ENCODE measurements around the gene EPHA2.

DNA sequence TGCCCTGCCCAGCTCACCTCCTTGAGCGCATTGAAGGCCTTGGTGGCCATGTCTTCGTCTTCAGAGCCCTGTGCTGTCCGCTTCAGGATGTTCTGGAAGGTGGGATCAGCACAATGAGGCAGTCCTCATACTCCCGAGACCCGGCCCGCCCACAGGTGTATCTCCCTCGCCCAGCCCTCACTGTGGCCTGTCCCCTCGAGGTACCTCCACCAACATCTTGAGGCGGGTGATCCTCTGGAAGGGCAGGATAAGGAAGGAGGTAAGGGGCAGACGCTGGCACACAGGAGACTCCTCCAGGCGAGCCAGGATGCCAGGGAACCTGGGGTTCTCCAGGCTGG is 49.4 kb upstream of the EPHA2 start:
- TF ChIP-seq OSR1 (CRISPR knock-in tag; IDR thresholded peaks at IDR 0.05) (no peak), ZNF70 (CRISPR knock-in tag; IDR thresholded peaks at IDR 0.05) (no peak), CSDC2 (CRISPR knock-in tag; IDR thresholded peaks at IDR 0.05) (no peak)
- TF ChIP-seq, protein P1, sequence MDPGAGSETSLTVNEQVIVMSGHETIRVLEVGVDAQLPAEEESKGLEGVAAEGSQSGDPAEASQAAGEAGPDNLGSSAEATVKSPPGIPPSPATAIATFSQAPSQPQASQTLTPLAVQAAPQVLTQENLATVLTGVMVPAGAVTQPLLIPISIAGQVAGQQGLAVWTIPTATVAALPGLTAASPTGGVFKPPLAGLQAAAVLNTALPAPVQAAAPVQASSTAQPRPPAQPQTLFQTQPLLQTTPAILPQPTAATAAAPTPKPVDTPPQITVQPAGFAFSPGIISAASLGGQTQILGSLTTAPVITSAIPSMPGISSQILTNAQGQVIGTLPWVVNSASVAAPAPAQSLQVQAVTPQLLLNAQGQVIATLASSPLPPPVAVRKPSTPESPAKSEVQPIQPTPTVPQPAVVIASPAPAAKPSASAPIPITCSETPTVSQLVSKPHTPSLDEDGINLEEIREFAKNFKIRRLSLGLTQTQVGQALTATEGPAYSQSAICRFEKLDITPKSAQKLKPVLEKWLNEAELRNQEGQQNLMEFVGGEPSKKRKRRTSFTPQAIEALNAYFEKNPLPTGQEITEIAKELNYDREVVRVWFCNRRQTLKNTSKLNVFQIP (CRISPR knock-in tag; IDR thresholded peaks at IDR 0.05; ENCODE audit: borderline replicate concordance, low read depth): no peak
- TF ChIP-seq, protein P2, sequence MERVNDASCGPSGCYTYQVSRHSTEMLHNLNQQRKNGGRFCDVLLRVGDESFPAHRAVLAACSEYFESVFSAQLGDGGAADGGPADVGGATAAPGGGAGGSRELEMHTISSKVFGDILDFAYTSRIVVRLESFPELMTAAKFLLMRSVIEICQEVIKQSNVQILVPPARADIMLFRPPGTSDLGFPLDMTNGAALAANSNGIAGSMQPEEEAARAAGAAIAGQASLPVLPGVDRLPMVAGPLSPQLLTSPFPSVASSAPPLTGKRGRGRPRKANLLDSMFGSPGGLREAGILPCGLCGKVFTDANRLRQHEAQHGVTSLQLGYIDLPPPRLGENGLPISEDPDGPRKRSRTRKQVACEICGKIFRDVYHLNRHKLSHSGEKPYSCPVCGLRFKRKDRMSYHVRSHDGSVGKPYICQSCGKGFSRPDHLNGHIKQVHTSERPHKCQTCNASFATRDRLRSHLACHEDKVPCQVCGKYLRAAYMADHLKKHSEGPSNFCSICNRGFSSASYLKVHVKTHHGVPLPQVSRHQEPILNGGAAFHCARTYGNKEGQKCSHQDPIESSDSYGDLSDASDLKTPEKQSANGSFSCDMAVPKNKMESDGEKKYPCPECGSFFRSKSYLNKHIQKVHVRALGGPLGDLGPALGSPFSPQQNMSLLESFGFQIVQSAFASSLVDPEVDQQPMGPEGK (CRISPR knock-in tag; IDR thresholded peaks at IDR 0.05; ENCODE audit: borderline replicate concordance): no peak
- TF ChIP-seq, protein P3, sequence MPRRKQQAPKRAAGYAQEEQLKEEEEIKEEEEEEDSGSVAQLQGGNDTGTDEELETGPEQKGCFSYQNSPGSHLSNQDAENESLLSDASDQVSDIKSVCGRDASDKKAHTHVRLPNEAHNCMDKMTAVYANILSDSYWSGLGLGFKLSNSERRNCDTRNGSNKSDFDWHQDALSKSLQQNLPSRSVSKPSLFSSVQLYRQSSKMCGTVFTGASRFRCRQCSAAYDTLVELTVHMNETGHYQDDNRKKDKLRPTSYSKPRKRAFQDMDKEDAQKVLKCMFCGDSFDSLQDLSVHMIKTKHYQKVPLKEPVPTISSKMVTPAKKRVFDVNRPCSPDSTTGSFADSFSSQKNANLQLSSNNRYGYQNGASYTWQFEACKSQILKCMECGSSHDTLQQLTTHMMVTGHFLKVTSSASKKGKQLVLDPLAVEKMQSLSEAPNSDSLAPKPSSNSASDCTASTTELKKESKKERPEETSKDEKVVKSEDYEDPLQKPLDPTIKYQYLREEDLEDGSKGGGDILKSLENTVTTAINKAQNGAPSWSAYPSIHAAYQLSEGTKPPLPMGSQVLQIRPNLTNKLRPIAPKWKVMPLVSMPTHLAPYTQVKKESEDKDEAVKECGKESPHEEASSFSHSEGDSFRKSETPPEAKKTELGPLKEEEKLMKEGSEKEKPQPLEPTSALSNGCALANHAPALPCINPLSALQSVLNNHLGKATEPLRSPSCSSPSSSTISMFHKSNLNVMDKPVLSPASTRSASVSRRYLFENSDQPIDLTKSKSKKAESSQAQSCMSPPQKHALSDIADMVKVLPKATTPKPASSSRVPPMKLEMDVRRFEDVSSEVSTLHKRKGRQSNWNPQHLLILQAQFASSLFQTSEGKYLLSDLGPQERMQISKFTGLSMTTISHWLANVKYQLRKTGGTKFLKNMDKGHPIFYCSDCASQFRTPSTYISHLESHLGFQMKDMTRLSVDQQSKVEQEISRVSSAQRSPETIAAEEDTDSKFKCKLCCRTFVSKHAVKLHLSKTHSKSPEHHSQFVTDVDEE (CRISPR knock-in tag; IDR thresholded peaks at IDR 0.05): no peak

All from SK-N-SH treated with all-trans-retinoic acid at 6 μM for 48 hours (cell line).